ENCODE results near the gene ZNF579. TPM values are rescaled to one million over a fixed set of nuclear protein-coding genes. Genes with fewer than 3 reads are reported as not detected.

ZNF579 gene
- total RNA-seq, 2 donors from 2014 or later = 7.4 to 7.6 TPM

- intact Hi-C loops (cut with DNase I) = no loop called here
- no peak for DNase-seq (ENCODE audit: low spot score)
These were observed 34.3 kb upstream of the ZNF579 start for GRCh38 chr19:55614711-55615542.

DNA sequence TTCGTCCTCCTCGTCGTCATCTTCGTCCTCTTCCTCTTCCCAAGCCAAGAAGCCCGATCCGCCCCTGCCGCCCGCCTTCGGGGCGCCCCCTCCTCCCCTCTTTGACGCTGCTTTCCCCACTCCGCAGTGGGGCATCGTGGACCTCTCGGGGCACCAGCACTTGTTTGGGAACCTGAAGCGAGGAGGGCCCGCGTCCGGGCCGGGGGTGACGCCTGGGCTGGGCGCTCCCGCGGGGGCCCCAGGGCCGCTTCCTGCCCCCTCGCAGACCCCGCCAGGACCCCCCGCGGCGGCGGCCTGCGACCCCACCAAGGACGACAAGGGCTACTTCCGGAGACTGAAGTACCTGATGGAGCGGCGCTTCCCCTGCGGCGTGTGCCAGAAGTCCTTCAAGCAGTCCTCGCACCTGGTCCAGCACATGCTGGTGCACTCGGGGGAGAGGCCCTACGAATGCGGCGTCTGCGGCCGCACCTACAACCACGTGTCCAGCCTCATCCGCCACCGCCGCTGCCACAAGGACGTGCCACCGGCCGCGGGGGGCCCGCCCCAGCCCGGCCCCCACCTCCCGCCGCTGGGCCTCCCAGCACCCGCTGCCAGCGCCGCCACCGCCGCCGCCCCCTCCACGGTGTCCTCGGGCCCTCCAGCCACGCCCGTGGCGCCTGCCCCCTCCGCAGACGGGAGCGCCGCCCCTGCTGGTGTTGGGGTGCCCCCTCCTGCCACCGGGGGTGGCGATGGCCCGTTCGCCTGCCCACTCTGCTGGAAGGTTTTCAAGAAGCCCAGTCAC is 33.5 kb upstream of the ZNF579 start:
- DNase-seq (ENCODE audit: low spot score) = no peak
- intact Hi-C loops (cut with DNase I) = no loop called here

DNA sequence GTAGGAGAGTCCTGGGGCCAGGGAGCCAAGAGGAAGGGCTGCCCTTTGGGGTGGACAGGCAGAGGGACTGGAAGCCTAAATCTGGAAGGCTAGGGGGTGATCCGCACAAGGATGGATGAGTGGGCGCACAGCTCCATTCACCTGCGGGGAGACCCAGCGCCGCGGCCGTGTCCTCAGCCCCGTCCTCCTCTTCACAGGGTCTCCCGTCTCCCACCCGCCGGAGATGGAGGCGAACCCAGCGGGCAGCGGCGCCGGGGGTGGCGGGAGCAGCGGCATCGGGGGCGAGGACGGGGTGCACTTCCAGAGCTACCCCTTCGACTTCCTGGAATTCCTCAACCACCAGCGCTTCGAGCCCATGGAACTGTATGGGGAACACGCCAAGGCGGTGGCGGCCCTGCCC is 32.7 kb upstream of the ZNF579 start:
- no peak for DNase-seq (ENCODE audit: low spot score)
- intact Hi-C loops (cut with DNase I) = no loop called here

DNA sequence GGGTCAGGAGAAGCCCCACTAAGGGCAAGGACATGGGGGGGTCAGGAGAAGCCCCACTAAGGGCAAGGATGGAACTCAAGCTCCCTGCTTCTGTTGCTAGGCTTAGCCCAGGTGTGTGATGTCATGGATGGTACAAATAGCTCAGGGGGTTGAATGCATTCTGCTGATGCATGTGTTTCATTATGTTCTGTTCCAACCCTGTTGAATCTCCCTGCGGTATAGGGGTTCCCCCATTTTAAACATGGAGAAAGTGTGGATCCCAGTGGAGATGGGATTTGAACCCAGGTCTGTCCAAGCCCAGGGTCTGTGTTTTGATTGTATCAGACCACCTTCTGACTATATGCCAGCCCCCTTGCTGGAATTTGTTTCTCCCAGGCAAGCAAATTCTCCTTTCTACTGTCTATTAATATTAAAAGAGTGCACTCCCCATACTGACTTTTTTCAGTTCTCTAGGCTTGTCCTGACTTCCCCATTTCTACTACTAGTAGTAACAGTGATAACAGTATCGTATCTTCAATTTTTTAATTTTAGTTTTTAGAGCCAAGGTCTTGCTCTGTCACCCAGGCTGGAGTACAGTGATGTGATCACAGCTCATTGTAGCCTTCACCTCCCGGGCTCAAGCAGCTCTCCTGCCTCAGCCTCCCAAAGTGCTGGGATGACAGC is 31.5 kb upstream of the ZNF579 start:
- intact Hi-C loops (cut with DNase I) = no loop called here

GRCh38 chr19:55611300-55611982 is 30.8 kb upstream of the ZNF579 start:
- intact Hi-C loops (cut with DNase I) = no loop called here
- no peak for DNase-seq (ENCODE audit: low spot score)

More for the DNA sequence above, 31.5 kb upstream of the ZNF579 start:
- DNase-seq (ENCODE audit: low spot score) = no peak

GRCh38 chr19:55609326-55609725 is 28.7 kb upstream of the ZNF579 start:
- intact Hi-C loops (cut with DNase I) = loop anchor here (5.0 kb wide), 1 partner anchor 92 kb away; no protein-coding TSS in a partner anchor
- no peak for DNase-seq (ENCODE audit: low spot score)

DNA sequence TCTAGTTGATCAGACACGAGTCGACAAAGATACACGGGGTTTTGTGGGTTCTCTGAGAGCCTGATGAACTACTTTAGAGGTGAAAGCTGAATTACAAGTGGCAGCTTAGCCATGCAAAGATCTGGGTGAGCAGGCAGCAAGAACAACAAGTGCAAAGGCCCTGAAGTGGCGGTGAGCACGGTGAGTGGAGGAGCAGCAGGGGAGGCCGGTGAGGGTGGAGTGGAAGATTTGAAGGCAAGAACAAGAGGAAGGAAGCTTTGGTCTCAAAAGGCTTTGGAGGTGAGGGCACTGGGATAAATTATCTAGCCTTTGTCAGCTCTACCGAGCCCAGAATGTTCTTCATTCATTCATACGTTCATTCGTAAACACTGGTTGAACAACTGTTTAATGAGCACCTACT is 26.2 kb upstream of the ZNF579 start:
- DNase-seq (ENCODE audit: low spot score) = no peak
- intact Hi-C loops (cut with DNase I) = loop anchor here (5.0 kb wide), 1 partner anchor 90 kb away; no protein-coding TSS in a partner anchor

GRCh38 chr19:55606471-55606787 is 25.8 kb upstream of the ZNF579 start:
- intact Hi-C loops (cut with DNase I) = loop anchor here (5.0 kb wide), 1 partner anchor 89 kb away; no protein-coding TSS in a partner anchor

DNA sequence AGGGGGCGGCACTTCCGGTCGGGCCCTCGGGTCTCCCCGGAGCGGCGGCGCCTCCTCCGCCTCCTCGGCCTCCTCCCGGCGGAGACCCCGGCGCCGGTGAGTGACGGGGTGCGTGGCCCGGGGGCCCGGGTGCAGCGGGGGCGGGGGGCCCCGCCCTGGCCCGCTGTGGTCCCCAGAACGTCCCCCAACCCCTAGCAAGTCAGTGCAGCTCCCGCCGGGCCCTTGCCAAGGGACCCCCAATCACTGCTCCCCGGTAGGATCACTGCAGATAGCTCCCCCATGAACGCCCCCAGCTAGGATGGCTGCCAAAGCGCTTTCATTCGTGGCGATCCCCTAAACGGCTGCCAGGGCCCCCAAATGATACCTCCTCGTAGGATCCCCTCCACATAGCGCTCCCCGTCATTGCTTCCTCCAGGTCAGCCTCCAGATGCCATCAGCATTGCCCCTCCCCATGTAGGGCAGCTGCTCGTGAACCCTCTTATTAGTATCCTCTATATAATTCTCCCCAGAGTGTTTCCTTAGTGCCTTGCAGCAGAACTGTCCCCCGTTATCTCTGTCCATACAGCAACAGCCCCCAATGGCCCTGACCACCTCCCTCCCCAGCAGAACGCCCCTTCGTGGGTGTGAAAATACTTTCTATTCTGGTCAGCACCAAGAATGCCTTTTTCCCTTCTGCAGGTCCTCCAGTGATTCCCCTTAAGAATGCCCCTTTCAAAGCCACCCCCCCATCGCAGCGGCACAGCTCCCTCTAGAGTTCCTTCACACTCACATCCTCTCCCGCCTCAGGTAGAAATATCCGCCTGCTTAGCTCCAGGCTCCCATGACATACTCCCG is 25.2 kb upstream of the ZNF579 start, which contains the start of gene ZNF865:
Gene ZNF865, plus strand, starts transcription at position 11 of the 834 bp plus-strand sequence. CDS start 7,972 bp downstream, outside the sequence.
- peak; percentile 93 for DNase-seq (ENCODE audit: low spot score)

More at GRCh38 chr19:55606471-55606787, 25.8 kb upstream of the ZNF579 start:
- DNase-seq (ENCODE audit: low spot score) = no peak

GRCh38 chr19:55605207-55605636 is 24.6 kb upstream of the ZNF579 start:
- intact Hi-C loops (cut with DNase I) = loop anchor here (5.0 kb wide), 1 partner anchor 88 kb away; no protein-coding TSS in a partner anchor
- peak; percentile 99 for DNase-seq (ENCODE audit: low spot score)

More for the DNA sequence above, 25.2 kb upstream of the ZNF579 start, which contains the start of gene ZNF865:
- intact Hi-C loops (cut with DNase I) = loop anchor here (5.0 kb wide), 1 partner anchor 89 kb away; no protein-coding TSS in a partner anchor

GRCh38 chr19:55603581-55604292 is 23.1 kb upstream of the ZNF579 start:
- DNase-seq (ENCODE audit: low spot score) = no peak
- intact Hi-C loops (cut with DNase I) = loop anchor here in 1 of 2 donors (5.0 kb wide), 2 partner anchors 1059 to 1136 kb away; no protein-coding TSS in a partner anchor

DNA sequence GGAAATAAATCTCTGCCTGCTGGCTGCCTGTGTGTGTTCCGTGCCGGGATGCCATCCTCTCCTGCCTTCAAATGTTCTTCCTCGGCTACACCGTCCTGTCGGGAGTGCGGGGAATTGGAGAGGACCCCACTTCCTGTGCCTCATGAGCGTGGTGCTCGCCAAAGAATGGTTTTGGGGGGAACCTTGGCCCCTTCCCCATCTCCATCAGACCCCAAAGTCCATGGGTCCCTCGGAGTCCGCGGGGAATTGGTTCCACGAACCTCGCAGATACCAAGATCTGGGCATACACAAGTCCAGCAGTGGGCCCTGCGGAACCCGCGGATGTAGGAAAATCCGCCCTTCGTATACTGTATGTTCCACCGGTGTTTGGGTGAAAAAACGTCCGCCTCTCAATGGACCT is 22.5 kb upstream of the ZNF579 start:
- no peak for DNase-seq (ENCODE audit: low spot score)
- intact Hi-C loops (cut with DNase I) = loop anchor here in 1 of 2 donors (5.0 kb wide), 2 partner anchors 1059 to 1136 kb away; no protein-coding TSS in a partner anchor

GRCh38 chr19:55602104-55603001 is 21.7 kb upstream of the ZNF579 start:
- intact Hi-C loops (cut with DNase I) = loop anchor here in 1 of 2 donors (5.0 kb wide), 2 partner anchors 1060 to 1135 kb away; no protein-coding TSS in a partner anchor
- DNase-seq (ENCODE audit: low spot score) = no peak

DNA sequence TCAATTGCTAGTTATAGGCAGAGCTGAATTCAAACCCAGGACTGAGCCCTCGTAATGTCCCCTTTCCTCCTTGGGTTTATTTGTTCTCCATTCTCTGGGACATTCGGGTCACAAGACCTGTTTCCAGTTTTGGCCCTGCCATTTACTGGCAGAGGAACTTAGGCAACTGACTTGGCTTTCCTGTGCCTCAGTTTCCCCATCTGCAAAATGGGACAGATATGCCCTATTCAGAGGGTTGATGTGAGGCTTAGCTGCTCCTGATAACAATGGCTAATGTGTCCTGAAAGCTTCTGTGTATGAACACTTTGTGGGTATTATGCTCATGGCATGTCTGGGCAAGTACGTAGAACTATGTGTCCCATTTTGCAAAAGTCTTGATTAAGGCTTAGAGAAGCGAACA is 20.4 kb upstream of the ZNF579 start:
- intact Hi-C loops (cut with DNase I) = loop anchor here in 1 of 2 donors (5.0 kb wide), 2 partner anchors 1061 to 1134 kb away; no protein-coding TSS in a partner anchor

GRCh38 chr19:55600662-55601028 is 20.0 kb upstream of the ZNF579 start:
- no peak for DNase-seq (ENCODE audit: low spot score)
- intact Hi-C loops (cut with DNase I) = loop anchor here in 1 of 2 donors (5.0 kb wide), 2 partner anchors 1062 to 1133 kb away; no protein-coding TSS in a partner anchor

More for the DNA sequence above, 20.4 kb upstream of the ZNF579 start:
- no peak for DNase-seq (ENCODE audit: low spot score)

All from posterior vena cava (tissue), 2 donors.